Transverse colon (tissue), 4 donors: ENCODE measurements around the gene ATP6V1E1.

Experiments used
- EP300 ChIP-seq: sonication (generic); formaldehyde crosslinking; IDR thresholded peaks from one replicate; pipeline ENCODE4 v1.6.1; 2017; ENCODE audit warnings: antibody characterized with exemption, low read depth
- POLR2A ChIP-seq: fragments of 450-650 bp; IDR thresholded peaks from one replicate; pipeline ENCODE4 v1.6.1; 2016; ENCODE audit warnings: antibody characterized with exemption, mild to moderate bottlenecking, moderate library complexity
- POLR2AphosphoS5 ChIP-seq, 3 donors: sonication (generic); formaldehyde crosslinking; IDR thresholded peaks; one replicate each; pipeline ENCODE4 v1.6.1; 2016; ENCODE audit warnings: antibody characterized with exemption in 3 of 3
- TF ChIP-seq, protein P1 (sequence below), 5 experiments: fragments of 200-600 bp in 3 of 5; fragments of 450-650 bp in 2 of 5; sonication (generic) in 3 of 5; IDR thresholded peaks; 1 replicate in 2 of 5; 2 replicates in 3 of 5; pipeline ENCODE4 v1.5.1; 2016 to 2017; ENCODE audit warnings: antibody characterized with exemption in 5 of 5, inconsistent platforms in 3 of 5, mild to moderate bottlenecking in 2 of 5, moderate library complexity in 1 of 5

- TF ChIP-seq, protein P1, sequence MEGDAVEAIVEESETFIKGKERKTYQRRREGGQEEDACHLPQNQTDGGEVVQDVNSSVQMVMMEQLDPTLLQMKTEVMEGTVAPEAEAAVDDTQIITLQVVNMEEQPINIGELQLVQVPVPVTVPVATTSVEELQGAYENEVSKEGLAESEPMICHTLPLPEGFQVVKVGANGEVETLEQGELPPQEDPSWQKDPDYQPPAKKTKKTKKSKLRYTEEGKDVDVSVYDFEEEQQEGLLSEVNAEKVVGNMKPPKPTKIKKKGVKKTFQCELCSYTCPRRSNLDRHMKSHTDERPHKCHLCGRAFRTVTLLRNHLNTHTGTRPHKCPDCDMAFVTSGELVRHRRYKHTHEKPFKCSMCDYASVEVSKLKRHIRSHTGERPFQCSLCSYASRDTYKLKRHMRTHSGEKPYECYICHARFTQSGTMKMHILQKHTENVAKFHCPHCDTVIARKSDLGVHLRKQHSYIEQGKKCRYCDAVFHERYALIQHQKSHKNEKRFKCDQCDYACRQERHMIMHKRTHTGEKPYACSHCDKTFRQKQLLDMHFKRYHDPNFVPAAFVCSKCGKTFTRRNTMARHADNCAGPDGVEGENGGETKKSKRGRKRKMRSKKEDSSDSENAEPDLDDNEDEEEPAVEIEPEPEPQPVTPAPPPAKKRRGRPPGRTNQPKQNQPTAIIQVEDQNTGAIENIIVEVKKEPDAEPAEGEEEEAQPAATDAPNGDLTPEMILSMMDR (IDR thresholded peaks at IDR 0.05): no peak
- no peak for TF ChIP-seq POLR2A
- no peak for TF ChIP-seq EP300
- no peak for TF ChIP-seq POLR2AphosphoS5 (IDR thresholded peaks at IDR 0.05)
Measured at GRCh38 chr22:17675584-17675983, 47.0 kb upstream of the ATP6V1E1 start.
